ENCODE results near the gene NOL4L.

NOL4L gene

GRCh38 chr20:32480371-32481241, 104.5 kb downstream of the NOL4L start:
- no peak for DNase-seq

GRCh38 chr20:32479697-32480171, 105.4 kb downstream of the NOL4L start:
- no peak for DNase-seq

- no peak for DNase-seq
Observed at GRCh38 chr20:32479012-32479411, 106.1 kb downstream of the NOL4L start.

DNA sequence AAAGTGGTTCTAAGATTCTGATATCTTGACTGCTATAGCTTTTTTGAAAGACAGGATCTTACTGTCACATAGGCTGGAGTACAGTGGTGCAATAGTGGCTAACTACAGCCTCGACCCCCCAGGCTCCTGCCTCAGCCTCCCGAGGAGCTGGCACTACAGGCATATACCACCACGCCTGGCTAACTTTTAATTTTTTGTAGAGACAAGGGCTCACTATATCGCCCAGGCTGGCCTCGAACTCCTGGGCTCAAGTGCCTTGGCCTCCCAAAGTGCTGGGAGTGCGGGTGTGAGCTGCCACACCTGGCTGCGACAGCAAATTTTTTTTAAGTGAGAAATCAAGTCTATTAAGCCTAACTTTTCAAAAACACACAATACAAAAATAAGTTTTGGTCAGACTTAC, 106.6 kb downstream of the NOL4L start:
- DNase-seq: no peak

- DNase-seq: no peak
Observed at GRCh38 chr20:32477594-32478512, 107.3 kb downstream of the NOL4L start.

DNA sequence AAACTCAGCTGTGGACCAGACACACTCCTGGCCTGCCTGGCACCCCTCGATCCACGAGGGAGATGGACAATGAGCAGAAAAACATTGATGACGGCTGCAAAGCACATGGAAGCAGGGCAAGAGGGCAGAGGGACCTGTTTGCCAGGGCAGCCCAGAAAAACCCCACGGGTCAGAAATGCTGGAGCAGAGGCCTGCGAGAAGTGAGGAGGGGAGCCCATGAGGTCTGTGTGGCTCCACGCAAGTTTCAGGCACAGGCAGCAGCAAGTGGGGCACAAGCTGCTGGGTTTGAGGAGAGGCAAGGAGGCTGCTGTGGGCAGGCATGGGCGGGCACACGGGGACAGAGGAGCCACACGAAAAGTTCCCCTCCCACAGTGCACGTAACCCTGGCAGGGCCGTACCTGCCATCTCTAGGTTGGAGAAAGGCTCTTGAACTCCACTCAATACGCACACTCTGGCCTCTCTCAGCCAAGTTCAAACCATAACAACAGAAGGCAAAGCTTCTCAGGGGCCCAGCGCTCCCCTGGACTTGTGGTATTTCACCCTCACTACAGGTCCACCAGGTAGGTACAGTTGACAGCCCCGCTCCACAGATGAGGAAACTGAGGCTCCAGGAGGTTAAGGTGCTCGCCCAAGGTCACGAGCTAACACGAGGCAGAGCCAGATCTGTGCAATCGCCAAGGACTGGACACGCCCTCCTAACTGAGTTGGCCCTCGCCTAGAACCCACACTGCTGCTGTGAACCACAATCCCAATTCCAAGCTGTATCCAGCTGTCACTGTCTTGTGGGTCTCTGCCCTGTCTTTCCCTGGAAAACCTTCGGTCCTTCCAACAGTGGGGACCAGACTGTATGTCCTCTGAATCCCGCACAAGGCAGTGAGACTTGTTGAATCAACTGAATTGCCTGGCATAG, 108.2 kb downstream of the NOL4L start:
- no peak for DNase-seq

- DNase-seq: no peak
Observed at GRCh38 chr20:32474967-32475811, 109.9 kb downstream of the NOL4L start.

- DNase-seq: no peak
Observed at GRCh38 chr20:32474717-32474966, 110.5 kb downstream of the NOL4L start.

- DNase-seq: no peak
Observed at GRCh38 chr20:32474009-32474716, 111.0 kb downstream of the NOL4L start.

GRCh38 chr20:32473231-32474008, 111.7 kb downstream of the NOL4L start:
- no peak for DNase-seq

DNA sequence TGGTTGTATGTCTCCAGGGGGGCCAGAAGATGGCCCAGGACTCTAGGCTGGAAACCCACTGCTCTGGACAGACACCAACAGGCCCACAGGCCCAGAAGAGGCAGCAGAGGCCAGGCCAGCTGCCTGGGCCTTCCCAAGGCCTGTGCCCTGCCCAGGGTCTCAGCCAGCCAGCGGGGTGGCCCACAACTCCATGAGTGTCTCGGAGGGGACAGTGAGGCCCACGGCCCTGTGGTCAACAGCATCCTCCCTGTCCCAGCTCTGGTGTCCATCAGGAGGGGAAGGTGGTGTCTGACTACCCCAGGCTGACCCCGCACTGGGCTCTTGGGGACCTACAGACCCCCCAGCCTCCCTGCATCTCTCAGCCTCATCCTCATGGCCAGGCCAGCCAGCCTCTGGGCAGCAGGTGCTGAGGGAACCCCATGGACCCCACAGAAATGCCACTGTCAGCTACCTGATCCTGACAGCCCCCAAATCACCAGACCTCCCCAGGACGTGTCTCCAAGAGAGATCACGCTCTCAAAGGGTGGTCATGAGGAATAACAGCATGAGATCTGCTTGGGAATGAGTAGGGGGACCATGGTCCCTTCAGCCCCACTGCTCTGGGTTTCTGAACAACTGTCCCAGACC, 112.4 kb downstream of the NOL4L start:
- no peak for DNase-seq

DNA sequence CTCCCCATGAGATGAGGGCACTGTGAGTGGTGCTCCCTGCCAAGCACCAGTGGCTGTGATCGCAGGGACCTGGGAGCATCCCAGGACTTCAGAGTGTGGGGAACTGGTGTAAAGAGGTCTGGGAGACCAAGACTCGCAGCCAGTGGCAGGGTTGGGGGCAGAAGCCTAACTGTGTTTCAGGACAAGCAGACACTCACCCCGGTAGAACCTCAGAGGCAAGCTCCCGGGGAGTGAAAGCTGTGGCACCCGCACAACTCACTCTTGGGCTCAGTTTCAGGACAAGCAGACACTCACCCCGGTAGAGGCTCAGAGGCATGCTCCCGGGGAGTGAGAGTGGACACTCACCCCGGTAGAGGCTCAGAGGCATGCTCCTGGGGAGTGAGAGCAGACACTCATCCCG, 114.2 kb downstream of the NOL4L start:
- no peak for DNase-seq

DNA sequence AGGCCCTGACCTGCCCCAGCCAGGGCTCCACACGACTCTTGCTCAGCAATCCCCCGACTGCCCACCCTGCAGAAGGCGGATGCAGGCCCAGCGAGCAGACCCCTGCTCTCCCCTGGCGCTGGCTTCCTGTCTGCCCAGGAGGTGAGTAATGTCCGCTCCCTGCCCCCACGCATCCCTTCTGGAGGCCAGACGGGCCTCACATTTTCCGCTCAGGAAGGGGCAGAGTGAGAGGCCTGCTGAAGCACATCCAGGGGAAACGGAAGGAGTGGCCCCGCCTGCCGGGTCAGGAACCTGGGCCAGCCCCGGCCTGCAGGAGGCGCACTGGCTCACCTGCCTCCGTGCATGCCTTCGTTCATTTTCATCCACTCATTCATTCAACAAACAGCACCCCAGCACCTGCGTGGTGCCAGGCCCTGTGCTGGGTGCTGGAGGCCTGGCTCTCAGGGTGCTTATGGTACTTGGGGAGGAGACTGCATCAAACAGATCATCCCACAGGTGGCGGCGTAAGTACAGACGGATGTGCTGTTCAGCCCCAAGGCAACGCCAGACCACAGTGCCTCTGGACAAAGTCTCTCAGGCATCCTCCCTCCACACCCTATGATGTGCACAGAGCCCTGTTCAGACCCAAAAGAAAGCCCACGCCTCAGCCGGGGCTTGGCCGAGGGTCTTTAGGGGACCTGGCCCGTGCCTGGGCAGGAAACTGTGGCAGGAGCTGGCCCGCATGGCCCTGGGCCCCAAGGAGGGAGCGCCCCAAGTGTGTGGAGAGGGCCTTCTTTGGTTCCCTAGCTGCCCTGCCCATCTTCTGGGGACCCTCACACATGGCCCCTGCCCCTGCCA, 114.9 kb downstream of the NOL4L start:
- no peak for DNase-seq

GRCh38 chr20:32468860-32469259, 116.3 kb downstream of the NOL4L start:
- no peak for DNase-seq

DNA sequence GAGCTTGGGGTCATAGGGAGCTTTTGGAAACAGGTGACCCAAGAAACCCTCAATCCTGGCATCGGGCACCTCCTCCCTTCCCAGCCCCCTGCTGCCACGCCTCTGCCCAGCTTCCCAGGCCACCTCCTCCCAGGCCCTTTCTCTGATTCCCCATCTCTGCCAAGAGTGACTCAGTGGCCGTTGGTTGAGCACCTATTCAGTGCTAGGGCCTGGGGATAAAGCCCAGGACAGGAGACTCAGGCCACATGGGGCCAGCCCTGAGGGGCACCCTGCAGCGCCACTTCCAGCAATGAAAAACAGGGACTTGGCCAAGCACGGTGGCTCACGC, 116.9 kb downstream of the NOL4L start:
- DNase-seq: no peak

DNA sequence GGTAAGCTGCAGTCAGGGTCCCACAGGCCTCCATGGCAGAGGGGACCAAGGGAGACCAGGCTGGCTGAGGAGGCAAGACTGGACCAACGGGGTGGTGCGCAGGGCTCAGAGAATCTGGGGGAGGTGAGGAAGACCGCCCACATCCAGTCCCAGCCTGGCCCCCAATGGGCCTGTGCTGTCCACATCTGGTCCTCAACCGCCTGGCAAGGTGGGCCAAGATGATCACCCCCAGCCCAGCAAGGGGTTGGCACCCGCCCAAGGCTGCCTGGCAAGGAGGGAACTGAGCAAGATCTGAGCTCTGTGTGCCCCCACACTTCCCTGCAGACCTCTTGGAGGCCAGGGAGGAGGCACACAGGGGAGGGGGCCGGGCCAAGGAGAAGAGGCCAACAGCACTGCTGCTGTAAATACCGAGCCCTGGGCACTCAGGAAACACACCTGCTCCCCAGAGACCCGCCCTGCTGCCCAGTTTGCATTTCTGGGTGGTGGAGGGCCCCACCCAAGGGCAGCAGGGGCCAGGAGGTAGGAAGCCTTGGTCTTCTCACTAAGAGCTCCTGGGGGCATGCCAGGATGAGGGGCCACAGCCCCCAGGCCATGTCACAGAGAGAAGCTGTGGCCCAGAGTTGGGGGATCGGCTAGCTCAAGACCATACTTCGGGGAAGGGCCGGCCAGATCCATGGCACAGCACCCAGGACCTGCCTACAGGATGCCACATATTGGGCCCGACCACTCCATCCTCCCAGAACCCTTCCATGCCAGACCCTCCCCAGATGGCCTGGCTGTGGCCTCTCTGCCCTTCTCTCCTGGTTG, 117.4 kb downstream of the NOL4L start:
- DNase-seq: no peak

DNA sequence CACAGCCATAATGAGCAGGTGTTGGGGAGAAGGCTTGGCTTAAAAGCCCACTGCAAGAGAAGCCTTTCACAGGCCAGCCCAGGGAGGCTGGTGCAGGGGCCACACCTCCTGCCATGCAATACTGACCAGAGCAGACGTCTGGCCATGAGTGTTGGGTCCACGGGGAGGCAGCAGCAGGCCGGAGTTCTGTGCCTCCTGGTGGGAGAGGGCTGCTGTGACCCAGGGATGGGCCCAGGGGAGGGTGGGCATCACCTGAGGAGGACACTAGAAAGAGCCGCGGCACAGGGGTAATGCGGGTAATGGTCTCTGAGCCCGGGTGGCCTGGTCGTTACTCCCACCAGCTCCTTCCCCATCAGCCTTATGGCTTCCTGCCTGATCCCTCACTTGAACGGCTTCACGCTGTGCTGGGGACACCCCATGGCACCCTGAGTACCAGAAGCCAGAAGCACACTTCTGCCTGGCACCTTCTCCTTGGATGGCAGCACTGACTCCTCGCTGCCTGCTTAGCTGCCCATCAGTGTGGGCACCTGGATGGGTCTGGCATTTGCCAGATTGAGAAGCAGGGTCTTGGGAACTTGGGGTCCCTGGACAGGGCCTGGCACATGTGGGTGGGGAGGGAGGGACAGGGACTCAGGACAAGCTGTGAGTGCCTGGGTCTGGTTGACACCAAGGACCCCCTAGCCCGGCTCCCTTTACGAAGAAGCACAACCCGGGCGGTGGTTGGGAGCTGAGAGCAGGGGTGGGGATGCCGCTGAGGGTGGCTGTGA, 118.2 kb downstream of the NOL4L start:
- DNase-seq: no peak

Data from stimulated activated CD4-positive, alpha-beta T cell treated with anti-CD3 and anti-CD28 coated beads, Interleukin-12 subunit alpha, Interleukin-12 subunit beta, amount 100 ng/mL, for 4 hours (primary cell).